Chondrocyte (in vitro differentiated cells): ENCODE measurements around the gene SUPT4H1. TPM values are rescaled to one million over a fixed set of nuclear protein-coding genes. Genes with fewer than 3 reads are reported as not detected.

Experiments
- DNase-seq: peaks from one replicate; pipeline ENCODE4 v3.0.0; 2021; ENCODE audit warnings: mixed read lengths, low spot score
- H3K27ac Mint-ChIP-seq: one replicate; pipeline ENCODE4 v1.8.0; 2021; ENCODE audit warnings: mild to moderate bottlenecking, moderate library complexity, mixed read lengths; ENCODE audit not compliant: unreplicated experiment
- H3K27me3 Mint-ChIP-seq: 2 replicates; pipeline ENCODE4 v1.8.0; 2021; ENCODE audit warnings: low read depth, mixed read lengths
- H3K36me3 Mint-ChIP-seq: 2 replicates; pipeline ENCODE4 v1.8.0; 2021; ENCODE audit warnings: low read depth, mixed read lengths
- H3K4me1 Mint-ChIP-seq: 2 replicates; pipeline ENCODE4 v1.8.0; 2021; ENCODE audit warnings: low read depth, mild to moderate bottlenecking, mixed read lengths
- H3K4me3 Mint-ChIP-seq: one replicate; pipeline ENCODE4 v1.8.0; 2021; ENCODE audit warnings: mild to moderate bottlenecking, moderate library complexity, mixed read lengths; ENCODE audit not compliant: unreplicated experiment
- H3K9me3 Mint-ChIP-seq: 2 replicates; pipeline ENCODE4 v1.8.0; 2021; ENCODE audit warnings: low read depth, mixed read lengths
- total RNA-seq: library from RNA; stranded (reverse); gene quantifications from 3 replicates; pipeline ENCODE4 v1.2.1, GENCODE V29; 2021
- TF ChIP-seq, protein P1 (sequence below): fragments of 200-600 bp; sonication (generic); IDR thresholded peaks from 2 replicates; pipeline ENCODE4 v1.5.0; 2021; ENCODE audit warnings: antibody characterized with exemption, mild to moderate bottlenecking, moderate library complexity

Gene SUPT4H1
- total RNA-seq, 1 donor from 2014 or later = 57.4 TPM

DNA sequence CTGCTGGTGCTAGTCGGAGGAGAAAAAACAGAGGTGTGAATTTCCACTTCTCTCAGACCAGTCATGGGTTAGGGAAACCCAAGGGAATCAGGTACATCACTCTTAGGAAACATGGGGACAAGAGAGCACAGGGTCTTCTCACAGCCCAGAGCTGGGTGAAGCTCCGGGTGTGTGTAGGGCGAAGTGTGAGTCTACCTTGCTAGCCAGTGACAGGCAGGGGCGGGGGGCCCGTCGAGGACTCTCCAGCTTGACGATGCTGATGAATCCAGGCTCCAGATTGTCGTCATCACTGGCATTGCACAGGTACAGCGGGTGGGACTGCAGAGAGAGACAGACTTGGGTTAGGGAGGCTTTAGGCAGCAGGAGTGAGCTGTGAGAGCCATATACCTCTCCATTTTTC is 18.7 kb upstream of the SUPT4H1 start:
- Mint-ChIP-seq H3K4me1 (no peaks in the 10 kb centered on the region), H3K36me3 (no peaks in the 10 kb centered on the region), H3K9me3 (no peaks in the 10 kb centered on the region), H3K27me3 (peaks cover 5% of the 10 kb centered on the region), H3K4me3 (no peak overlapping the region), H3K27ac (no peak overlapping the region)
- TF ChIP-seq, protein P1, sequence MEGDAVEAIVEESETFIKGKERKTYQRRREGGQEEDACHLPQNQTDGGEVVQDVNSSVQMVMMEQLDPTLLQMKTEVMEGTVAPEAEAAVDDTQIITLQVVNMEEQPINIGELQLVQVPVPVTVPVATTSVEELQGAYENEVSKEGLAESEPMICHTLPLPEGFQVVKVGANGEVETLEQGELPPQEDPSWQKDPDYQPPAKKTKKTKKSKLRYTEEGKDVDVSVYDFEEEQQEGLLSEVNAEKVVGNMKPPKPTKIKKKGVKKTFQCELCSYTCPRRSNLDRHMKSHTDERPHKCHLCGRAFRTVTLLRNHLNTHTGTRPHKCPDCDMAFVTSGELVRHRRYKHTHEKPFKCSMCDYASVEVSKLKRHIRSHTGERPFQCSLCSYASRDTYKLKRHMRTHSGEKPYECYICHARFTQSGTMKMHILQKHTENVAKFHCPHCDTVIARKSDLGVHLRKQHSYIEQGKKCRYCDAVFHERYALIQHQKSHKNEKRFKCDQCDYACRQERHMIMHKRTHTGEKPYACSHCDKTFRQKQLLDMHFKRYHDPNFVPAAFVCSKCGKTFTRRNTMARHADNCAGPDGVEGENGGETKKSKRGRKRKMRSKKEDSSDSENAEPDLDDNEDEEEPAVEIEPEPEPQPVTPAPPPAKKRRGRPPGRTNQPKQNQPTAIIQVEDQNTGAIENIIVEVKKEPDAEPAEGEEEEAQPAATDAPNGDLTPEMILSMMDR = no peak
- no peak for DNase-seq

DNA sequence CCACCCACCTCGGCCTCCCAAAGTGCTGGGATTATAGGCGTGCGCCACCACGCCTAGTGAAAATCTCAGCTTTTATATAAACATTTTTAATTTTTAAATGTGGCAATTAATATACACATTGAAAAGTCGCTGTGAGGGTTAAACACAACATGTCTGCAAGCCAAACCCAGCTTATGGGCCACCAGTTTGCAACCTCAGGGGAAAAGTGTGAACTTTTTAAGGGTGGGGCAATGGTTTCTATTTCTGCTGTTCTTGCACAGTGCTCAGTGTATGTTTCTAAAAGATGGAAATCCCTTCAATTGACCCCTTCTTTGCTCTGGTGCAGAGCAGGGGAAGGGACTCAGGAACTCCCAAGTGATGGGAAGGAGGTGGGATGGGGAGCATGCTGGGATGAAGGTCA is 18.3 kb upstream of the SUPT4H1 start:
- Mint-ChIP-seq H3K9me3 (no peaks in the 10 kb centered on the region), H3K4me3 (no peak overlapping the region), H3K36me3 (no peaks in the 10 kb centered on the region), H3K4me1 (no peaks in the 10 kb centered on the region), H3K27me3 (peaks cover 5% of the 10 kb centered on the region), H3K27ac (no peak overlapping the region)
- TF ChIP-seq, protein P1 = no peak
- DNase-seq = no peak

DNA sequence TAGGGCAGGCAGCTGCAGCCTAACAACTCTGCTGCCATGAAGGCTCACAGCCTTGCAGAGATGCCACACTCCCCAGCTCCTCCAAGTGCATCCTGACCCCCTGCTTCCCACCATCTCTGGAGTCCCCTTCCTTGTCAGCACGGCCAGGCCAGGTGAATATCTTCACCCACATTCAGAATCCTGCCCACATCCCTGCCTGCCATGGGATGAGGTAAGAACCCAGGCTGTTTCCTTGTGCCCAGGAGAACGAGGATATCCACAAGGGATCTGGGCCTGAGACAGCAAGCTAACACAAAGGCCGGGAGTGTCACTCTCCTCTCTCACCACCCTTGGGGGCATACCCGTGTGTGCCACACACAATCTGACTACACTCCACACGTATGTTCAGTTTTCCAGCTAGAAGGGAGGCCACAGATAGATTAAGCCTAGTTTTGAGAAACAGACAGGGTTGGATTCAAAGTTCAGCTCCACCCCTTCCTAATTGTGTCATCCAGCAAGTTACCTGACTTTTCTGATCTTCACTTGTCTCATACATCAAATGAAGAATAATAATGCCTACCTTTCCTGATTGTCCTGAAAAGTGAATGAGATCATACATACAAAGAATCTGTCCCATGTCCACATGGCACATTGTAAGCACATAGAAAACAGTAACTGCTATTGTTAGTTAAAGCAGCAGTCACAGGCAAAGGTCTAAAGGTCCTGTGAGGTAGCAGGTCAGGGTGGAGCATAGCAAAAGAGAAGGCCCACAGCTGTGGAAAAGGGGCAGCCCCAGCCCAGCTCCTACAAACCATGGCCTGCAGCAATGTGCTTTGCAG is 17.4 kb upstream of the SUPT4H1 start:
- H3K27me3 Mint-ChIP-seq = peaks cover 5% of the 10 kb centered on the region
- no peaks in the 10 kb centered on the region for H3K4me1 Mint-ChIP-seq
- no peaks in the 10 kb centered on the region for H3K9me3 Mint-ChIP-seq
- DNase-seq = no peak
- H3K27ac Mint-ChIP-seq = no peak overlapping the region
- no peak overlapping the region for H3K4me3 Mint-ChIP-seq
- no peaks in the 10 kb centered on the region for H3K36me3 Mint-ChIP-seq
- TF ChIP-seq, protein P1 = no peak

DNA sequence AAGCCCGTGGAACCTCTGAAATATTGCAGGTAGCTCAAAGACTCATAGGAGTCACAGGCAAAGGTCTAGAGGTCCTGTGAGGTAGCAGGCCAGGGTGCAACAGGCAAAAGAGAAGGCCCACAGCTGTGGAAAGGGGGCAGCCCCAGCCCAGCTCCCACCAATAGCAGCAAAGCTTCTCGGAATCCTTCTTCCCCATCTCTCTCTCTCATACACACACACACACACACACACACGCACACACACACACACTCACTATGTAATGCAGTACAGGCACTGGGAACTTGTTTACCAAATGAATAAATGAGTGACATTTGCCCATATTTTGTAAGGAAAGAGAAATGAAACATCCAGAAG is 16.8 kb upstream of the SUPT4H1 start:
- Mint-ChIP-seq H3K9me3 (no peaks in the 10 kb centered on the region), H3K27me3 (peaks cover 7% of the 10 kb centered on the region), H3K36me3 (no peaks in the 10 kb centered on the region), H3K27ac (no peak overlapping the region), H3K4me3 (no peak overlapping the region), H3K4me1 (no peaks in the 10 kb centered on the region)
- no peak for DNase-seq
- TF ChIP-seq, protein P1 = no peak

DNA sequence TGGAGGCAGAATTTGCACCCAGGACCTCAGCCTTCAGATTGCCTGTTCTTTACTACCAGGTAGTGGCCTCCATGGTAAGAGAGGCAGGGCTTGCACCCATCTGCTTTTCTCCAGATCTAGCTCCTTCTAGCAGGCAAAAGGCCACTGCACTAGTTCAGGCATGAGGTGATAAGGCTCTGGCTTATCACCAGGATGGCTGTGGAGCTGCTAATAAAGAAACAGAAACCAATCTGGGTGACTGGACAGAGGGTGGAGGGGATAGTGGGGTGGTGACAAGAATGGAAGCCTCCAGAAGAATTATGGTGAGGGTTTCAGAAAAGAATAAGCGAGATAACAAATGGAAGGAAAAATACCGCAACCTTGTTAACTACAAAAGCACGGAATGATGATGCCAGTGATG is 15.5 kb upstream of the SUPT4H1 start:
- no peak overlapping the region for H3K4me3 Mint-ChIP-seq
- no peaks in the 10 kb centered on the region for H3K9me3 Mint-ChIP-seq
- H3K27ac Mint-ChIP-seq = no peak overlapping the region
- H3K27me3 Mint-ChIP-seq = peaks cover 7% of the 10 kb centered on the region
- no peaks in the 10 kb centered on the region for H3K4me1 Mint-ChIP-seq
- DNase-seq = no peak
- H3K36me3 Mint-ChIP-seq = no peaks in the 10 kb centered on the region
- TF ChIP-seq, protein P1 = no peak
